Measurements from ENCODE around the gene ANO1.

- TF ChIP-seq CTCF (IDR thresholded peaks at IDR 0.05) (no peak), POLR2A (IDR thresholded peaks at IDR 0.05) (no peak)
These were observed 47.7 kb upstream of the ANO1 start for GRCh38 chr11:70030412-70030811.
